HG02763 (cell line): ENCODE measurements around the gene TYR.
"Not testable (repeated sequence)": the region's sequence is repeated elsewhere in the genome, so short reads cannot be mapped to it uniquely, and the experiment has no call there.

Experiments
- ATAC-seq: cut with Tn5 transposase; IDR thresholded peaks from one replicate; pipeline ENCODE4 v1.9.1; 2021; ENCODE audit warnings: mild to moderate bottlenecking, moderate library complexity; ENCODE audit not compliant: unreplicated experiment

Gene TYR

GRCh38 chr11:89177691-89178231 lies at the start of gene TYR:
TYR (plus strand) TSS chr11:89177875; CDS start chr11:89177954, 79 bp downstream.
- no peak for ATAC-seq

DNA sequence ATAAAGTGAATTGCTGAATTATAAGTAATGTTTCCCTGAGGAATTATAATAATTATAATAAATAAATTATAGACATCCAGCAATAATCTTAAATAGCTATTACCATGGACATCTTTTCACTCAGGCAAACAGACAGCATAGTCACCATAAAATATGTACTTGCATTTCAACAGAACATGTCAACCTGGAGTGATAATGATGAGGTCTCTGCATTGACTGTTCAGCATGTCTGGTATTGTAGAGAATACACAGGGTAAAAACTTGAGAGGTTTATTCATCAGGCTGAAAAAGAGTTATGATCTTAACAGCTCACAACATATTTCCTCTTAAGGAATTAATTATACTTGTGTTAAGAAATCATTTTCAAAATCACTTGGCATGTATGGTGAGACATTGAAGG lies 41.1 kb upstream of the TYR start:
- ATAC-seq: no peak

GRCh38 chr11:89147229-89147628 lies 30.4 kb upstream of the TYR start:
- ATAC-seq: no peak

DNA sequence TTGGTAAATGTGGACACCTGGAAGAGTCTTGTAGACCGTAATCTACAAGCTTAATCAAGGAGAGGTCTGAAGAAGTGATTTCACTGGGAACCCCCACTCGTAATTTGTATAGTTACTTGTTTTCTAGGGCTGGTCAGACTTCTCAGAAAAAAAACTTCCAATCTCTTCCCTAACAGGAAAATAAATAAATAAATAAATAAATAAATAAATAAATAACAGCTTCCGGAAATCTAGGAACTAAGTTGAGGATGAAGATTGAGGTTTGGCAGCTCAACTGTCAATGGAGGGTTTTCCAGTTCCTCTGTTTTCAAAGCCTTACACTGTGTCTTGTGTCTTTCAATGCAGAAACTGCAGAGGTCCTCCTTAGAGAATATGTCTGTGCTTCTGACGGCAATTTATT lies 17.7 kb upstream of the TYR start:
- no peak for ATAC-seq

DNA sequence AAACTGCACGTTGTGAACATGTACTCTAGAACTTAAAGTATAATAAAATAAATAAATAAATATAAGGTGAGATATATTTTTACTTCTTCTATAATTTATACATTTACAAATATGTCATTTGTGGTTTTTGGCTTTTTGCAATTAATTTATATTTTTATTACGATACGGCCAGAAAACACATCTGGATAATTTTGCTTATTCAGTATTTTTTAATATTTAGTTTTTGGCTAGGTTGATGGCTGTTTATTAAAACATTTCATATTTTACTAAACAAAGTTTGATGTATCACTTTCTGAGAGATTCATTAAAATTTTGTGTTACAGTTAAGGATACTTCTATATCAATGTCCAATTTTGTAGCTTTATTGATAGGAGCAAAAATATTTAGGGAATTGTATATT lies 15.7 kb upstream of the TYR start:
- no peak for ATAC-seq

GRCh38 chr11:89163686-89164085 lies 14.0 kb upstream of the TYR start:
- ATAC-seq: no peak

GRCh38 chr11:89168396-89168795 lies 9.3 kb upstream of the TYR start:
- ATAC-seq: no peak

- no peak for ATAC-seq
Observed at GRCh38 chr11:89175796-89176195, 1.9 kb upstream of the TYR start.

- no peak for ATAC-seq
Observed at GRCh38 chr11:89176938-89177337, 737 bp upstream of the TYR start.

DNA sequence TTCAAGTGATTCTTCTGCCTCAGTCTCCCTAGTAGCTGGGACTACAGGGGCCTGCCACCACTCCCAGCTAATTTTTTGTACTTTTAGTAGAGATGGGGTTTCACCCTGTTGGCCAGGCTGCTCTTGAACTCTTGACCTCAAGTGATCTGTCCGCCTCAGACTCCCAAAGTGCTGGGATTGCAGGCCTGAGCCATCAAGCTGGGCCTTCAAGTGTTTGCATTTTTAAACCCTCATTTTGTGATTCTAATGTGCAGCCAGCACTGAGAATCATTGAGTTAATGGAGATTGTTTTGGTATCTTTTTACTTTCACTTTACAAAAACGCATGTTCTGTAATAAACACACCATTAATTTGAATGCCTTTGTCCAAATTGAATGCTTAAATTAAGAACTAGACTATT lies 3.4 kb downstream of the TYR start:
- ATAC-seq: no peak

GRCh38 chr11:89182773-89183518 lies 5.3 kb downstream of the TYR start:
- no peak for ATAC-seq

GRCh38 chr11:89184021-89184420 lies 6.3 kb downstream of the TYR start:
- ATAC-seq: no peak

- ATAC-seq: no peak
Observed at GRCh38 chr11:89189776-89190175, 12.1 kb downstream of the TYR start.

GRCh38 chr11:89201138-89201537 lies 23.5 kb downstream of the TYR start:
- ATAC-seq: no peak

GRCh38 chr11:89203814-89204213 lies 26.1 kb downstream of the TYR start:
- ATAC-seq: no peak

GRCh38 chr11:89205378-89205777 lies 27.7 kb downstream of the TYR start:
- no peak for ATAC-seq

GRCh38 chr11:89220684-89221339 lies 43.1 kb downstream of the TYR start:
- ATAC-seq: no peak

- no peak for ATAC-seq
Observed at GRCh38 chr11:89235083-89235482, 57.4 kb downstream of the TYR start.

DNA sequence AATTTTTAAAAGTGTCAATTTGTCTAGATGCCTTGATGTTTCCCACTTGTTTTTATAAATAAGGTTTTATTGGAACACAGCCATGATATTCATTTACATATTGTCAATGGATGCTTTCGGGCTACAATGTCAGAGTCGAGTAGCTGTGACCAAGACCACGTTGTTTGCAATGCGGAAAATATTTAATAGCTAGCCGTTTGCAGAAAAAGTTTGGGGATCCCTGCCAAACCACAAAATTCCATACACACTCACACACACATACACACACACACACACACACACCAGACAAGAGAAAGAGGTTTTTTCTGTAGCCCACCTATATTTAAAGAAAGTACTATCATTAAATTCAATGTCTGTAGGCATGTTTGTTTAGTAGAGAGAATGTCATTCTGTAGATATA lies 58.3 kb downstream of the TYR start:
- ATAC-seq: no peak

- ATAC-seq: not testable (repeated sequence)
Observed at GRCh38 chr11:89247007-89247406, 69.3 kb downstream of the TYR start.

- ATAC-seq: no peak
Observed at GRCh38 chr11:89249196-89249595, 71.5 kb downstream of the TYR start.

- not testable (repeated sequence) for ATAC-seq
Observed at GRCh38 chr11:89261483-89261882, 83.8 kb downstream of the TYR start.
